ENCODE data around the gene S100B. TPM values are rescaled to one million over a fixed set of nuclear protein-coding genes. Genes with fewer than 3 reads are reported as not detected.

Gene S100B
- total and polyA plus RNA-seq, 2 of the 13 experiments (the other 11 are each of a cell fraction or from before 2014, with no cell fraction given), result not detected

DNA sequence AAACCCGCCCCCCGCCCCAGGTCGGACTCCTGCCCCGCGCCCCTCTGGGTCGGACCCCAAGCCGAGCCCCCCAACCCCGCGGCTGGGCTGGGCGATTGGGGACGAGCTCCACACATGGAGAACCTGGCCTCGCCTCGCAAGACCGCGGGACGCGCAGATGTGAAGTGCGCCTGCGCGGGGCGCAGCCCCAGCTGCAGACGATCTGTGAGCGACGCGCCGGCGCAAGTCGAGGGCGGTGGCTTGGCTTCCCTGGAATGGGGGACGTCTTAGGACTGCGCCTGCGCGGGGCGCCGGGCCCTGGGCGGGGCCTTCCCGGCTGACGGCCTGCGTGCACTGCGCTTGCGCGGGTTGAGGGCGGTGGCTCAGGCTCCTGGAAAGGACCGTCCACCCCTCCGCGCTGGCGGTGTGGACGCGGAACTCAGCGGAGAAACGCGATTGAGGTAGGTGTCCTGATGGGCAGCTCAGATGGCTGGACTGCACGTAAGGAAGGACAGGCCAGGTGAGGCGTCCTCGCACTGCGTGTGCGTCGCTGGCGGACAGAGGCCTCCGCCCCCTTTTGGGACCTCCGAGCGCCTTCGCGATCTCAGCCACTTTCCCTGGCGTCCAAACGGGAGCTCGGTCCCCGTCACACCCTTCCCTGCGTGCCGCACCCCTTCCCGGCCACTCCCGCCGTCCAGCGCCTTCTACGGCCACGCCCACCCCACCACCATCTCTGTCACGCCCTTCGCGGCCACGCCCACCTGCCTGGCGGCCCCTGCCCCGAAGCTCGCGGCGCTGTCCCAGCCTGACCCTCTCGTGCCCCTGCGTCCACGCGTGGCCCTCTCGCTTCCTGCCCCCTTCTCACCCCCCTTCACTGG lies 30.7 kb upstream of the S100B start, which contains the start of gene PRMT2 (continued):
- TF ChIP-seq ZNF563 (CRISPR knock-in tag; IDR thresholded peaks at IDR 0.05) (peak; percentile 88; the same call in 1 of the 2 replicates), ZNF333 (CRISPR knock-in tag; IDR thresholded peaks at IDR 0.05; ENCODE audit: borderline replicate concordance) (peak; percentile 92; the same call in 1 of the 2 replicates), TRIM24 (CRISPR knock-in tag; IDR thresholded peaks at IDR 0.05) (no peak), SIN3A (IDR thresholded peaks at IDR 0.05; ENCODE audit: borderline replicate concordance, low read depth, low read length) (peak; percentile 81; the same call in 1 of the 2 replicates), WIZ (CRISPR knock-in tag; IDR thresholded peaks at IDR 0.05) (no peak; the same call in 1 of the 2 replicates), ZIK1 (CRISPR knock-in tag; IDR thresholded peaks at IDR 0.05; ENCODE audit: borderline replicate concordance, low read depth) (peak; percentile 77)
- TF ChIP-seq, protein P1, sequence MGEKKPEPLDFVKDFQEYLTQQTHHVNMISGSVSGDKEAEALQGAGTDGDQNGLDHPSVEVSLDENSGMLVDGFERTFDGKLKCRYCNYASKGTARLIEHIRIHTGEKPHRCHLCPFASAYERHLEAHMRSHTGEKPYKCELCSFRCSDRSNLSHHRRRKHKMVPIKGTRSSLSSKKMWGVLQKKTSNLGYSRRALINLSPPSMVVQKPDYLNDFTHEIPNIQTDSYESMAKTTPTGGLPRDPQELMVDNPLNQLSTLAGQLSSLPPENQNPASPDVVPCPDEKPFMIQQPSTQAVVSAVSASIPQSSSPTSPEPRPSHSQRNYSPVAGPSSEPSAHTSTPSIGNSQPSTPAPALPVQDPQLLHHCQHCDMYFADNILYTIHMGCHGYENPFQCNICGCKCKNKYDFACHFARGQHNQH (CRISPR knock-in tag; IDR thresholded peaks at IDR 0.05), result peak; percentile 49
- TF ChIP-seq, protein P2, sequence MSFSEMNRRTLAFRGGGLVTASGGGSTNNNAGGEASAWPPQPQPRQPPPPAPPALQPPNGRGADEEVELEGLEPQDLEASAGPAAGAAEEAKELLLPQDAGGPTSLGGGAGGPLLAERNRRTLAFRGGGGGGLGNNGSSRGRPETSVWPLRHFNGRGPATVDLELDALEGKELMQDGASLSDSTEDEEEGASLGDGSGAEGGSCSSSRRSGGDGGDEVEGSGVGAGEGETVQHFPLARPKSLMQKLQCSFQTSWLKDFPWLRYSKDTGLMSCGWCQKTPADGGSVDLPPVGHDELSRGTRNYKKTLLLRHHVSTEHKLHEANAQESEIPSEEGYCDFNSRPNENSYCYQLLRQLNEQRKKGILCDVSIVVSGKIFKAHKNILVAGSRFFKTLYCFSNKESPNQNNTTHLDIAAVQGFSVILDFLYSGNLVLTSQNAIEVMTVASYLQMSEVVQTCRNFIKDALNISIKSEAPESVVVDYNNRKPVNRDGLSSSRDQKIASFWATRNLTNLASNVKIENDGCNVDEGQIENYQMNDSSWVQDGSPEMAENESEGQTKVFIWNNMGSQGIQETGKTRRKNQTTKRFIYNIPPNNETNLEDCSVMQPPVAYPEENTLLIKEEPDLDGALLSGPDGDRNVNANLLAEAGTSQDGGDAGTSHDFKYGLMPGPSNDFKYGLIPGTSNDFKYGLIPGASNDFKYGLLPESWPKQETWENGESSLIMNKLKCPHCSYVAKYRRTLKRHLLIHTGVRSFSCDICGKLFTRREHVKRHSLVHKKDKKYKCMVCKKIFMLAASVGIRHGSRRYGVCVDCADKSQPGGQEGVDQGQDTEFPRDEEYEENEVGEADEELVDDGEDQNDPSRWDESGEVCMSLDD (CRISPR knock-in tag; IDR thresholded peaks at IDR 0.05; ENCODE audit: borderline replicate concordance), result no peak
- TF ChIP-seq, protein P3, sequence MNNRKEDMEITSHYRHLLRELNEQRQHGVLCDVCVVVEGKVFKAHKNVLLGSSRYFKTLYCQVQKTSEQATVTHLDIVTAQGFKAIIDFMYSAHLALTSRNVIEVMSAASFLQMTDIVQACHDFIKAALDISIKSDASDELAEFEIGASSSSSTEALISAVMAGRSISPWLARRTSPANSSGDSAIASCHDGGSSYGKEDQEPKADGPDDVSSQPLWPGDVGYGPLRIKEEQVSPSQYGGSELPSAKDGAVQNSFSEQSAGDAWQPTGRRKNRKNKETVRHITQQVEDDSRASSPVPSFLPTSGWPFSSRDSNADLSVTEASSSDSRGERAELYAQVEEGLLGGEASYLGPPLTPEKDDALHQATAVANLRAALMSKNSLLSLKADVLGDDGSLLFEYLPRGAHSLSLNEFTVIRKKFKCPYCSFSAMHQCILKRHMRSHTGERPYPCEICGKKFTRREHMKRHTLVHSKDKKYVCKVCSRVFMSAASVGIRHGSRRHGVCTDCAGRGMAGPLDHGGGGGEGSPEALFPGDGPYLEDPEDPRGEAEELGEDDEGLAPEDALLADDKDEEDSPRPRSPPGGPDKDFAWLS (CRISPR knock-in tag; IDR thresholded peaks at IDR 0.05; ENCODE audit: borderline replicate concordance), result 0 out of 2 replicates have a peak, but pooled peaks have one; percentile 22
- TF ChIP-seq, protein P4, sequence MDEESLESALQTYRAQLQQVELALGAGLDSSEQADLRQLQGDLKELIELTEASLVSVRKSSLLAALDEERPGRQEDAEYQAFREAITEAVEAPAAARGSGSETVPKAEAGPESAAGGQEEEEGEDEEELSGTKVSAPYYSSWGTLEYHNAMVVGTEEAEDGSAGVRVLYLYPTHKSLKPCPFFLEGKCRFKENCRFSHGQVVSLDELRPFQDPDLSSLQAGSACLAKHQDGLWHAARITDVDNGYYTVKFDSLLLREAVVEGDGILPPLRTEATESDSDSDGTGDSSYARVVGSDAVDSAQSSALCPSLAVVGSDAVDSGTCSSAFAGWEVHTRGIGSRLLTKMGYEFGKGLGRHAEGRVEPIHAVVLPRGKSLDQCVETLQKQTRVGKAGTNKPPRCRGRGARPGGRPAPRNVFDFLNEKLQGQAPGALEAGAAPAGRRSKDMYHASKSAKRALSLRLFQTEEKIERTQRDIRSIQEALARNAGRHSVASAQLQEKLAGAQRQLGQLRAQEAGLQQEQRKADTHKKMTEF (CRISPR knock-in tag; IDR thresholded peaks at IDR 0.05), result peak; percentile 86
- TF ChIP-seq, protein P5, sequence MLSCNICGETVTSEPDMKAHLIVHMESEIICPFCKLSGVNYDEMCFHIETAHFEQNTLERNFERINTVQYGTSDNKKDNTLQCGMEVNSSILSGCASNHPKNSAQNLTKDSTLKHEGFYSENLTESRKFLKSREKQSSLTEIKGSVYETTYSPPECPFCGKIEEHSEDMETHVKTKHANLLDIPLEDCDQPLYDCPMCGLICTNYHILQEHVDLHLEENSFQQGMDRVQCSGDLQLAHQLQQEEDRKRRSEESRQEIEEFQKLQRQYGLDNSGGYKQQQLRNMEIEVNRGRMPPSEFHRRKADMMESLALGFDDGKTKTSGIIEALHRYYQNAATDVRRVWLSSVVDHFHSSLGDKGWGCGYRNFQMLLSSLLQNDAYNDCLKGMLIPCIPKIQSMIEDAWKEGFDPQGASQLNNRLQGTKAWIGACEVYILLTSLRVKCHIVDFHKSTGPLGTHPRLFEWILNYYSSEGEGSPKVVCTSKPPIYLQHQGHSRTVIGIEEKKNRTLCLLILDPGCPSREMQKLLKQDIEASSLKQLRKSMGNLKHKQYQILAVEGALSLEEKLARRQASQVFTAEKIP (CRISPR knock-in tag; IDR thresholded peaks at IDR 0.05; ENCODE audit: borderline replicate concordance), result no peak
- TF ChIP-seq, protein P6, sequence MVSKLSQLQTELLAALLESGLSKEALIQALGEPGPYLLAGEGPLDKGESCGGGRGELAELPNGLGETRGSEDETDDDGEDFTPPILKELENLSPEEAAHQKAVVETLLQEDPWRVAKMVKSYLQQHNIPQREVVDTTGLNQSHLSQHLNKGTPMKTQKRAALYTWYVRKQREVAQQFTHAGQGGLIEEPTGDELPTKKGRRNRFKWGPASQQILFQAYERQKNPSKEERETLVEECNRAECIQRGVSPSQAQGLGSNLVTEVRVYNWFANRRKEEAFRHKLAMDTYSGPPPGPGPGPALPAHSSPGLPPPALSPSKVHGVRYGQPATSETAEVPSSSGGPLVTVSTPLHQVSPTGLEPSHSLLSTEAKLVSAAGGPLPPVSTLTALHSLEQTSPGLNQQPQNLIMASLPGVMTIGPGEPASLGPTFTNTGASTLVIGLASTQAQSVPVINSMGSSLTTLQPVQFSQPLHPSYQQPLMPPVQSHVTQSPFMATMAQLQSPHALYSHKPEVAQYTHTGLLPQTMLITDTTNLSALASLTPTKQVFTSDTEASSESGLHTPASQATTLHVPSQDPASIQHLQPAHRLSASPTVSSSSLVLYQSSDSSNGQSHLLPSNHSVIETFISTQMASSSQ (IDR thresholded peaks at IDR 0.05; ENCODE audit: low read depth), result no peak
- TF ChIP-seq, protein P6 (CRISPR knock-in tag; IDR thresholded peaks at IDR 0.05; ENCODE audit: borderline replicate concordance), result peak; percentile 37; the same call in 1 of the 2 replicates

Measured in HepG2 (cell line).